NCI-H1417 (cell line): ENCODE results near the gene WSB2.

Experiments
- DNase-seq, 3 experiments: peaks; one replicate each; lab custom pipeline; 2025; lab: John Stamatoyannopoulos, UW

WSB2 gene

GRCh38 chr12:117994551-117995438, 66.2 kb downstream of the WSB2 start:
- DNase-seq: no peak

GRCh38 chr12:117986705-117987469, 74.1 kb downstream of the WSB2 start:
- no peak for DNase-seq

GRCh38 chr12:117985182-117985581, 75.8 kb downstream of the WSB2 start:
- DNase-seq: no peak
